ENCODE data around the gene ST8SIA2.

DNA sequence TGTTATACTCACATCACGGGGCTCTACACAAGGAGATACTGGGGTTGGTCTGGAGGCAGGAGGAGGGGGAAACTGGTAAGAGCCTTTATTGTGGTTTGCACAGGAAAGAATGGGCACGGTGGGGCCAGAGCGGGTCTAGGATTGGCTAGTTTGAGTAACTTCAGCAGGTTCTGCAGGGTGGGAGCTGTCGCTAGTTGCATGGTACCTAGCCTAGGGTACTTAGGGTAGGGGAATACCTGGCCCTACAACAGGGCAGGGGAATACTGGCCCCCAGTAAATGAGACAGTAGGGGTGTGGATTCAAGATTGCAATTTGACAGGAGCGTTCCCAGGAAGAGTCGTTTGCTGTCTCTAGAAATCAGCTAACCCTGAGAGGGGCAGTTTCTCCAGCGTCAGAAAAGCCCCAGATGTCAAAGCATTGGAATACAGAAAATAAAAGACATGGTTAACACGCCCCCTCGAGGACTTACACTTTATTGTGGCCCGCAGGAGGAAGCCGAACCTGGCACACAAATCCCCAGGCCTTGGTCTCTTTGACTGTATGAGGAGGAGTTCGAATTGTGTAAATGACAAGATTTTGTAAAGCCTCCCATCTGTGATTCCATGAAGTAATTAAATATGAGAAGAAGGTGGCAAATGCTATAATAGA lies 32.0 kb downstream of the ST8SIA2 start:
- no peak for TF ChIP-seq POLR2AphosphoS5 (IDR thresholded peaks at IDR 0.05; ENCODE audit: borderline replicate concordance, low read depth, low read length)
- TF ChIP-seq EZH2 (IDR thresholded peaks at IDR 0.05) = no peak
- no peak for TF ChIP-seq FOXP2 (optimal IDR thresholded peaks at IDR 0.05; ENCODE audit: control extremely low read depth, extremely low read length, insufficient read depth)

All from SK-N-MC (cell line).